G401 (cell line): ENCODE measurements around the gene HS1BP3. TPM values are rescaled to one million over a fixed set of nuclear protein-coding genes. Genes with fewer than 3 reads are reported as not detected.

Experiments
- DNase-seq: peaks from one replicate; pipeline ENCODE4 v3.0.0-alpha.2; 2015; ENCODE audit warnings: low spot score
- in situ Hi-C: cut with HindIII; loops from 2 replicates; pipeline ENCODE4 v1.10.0; 2016; ENCODE audit warnings: low sequenced_read_pairs, mixed read lengths
- total RNA-seq: library from RNA; depleted of rRNA; stranded (reverse); fragments of >200 nt; shearing (Covaris generic); gene quantifications from 2 replicates; pipeline ENCODE4 v1.2.3, GENCODE V29; 2014

HS1BP3 gene
- total RNA-seq, 1 experiment from 2014 or later = 53.7 TPM

DNA sequence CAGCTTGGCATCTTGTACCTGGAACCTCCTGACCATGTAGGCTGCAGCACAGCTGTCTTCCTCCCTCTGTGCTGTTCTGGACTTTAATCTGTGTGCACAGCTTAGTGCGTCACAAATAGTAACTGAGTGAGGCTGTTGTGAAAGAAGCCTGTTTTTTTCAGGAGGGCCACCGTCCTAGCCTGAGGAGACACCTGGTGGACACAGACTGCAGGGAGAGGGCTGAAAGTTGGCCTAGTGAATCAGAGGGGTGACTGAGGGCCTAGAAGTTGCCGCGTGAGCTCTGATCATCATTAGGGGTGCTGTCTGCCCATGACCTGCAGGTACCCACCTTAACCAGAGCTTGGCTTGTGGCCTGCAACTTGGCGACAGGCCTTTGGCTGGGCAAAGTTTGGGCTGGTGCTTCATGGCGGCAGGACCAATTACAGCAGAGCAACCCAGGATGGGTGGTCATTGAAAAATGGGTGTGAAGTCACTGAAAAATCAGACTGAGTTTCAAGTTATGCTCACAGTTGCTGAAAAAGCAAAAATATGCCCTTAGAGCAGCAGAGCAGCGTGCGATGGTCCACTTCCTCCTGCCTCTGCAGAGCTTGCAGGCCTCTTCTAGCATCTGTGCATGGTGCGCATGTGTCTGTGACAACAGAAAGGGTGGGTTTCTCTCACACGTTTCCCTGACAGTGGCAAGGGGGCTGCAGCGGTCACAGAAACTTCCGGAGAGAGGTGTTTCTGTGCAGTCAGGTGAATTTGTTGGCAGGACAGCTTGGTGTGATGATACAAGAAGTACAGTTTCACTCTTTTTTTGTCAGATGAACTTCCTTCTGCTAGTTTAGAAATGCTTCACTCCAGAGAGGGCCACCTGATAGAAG, 25.7 kb upstream of the HS1BP3 start:
- in situ Hi-C loops = loop anchor here (25.0 kb wide), 1 partner anchor 286 kb away; no protein-coding TSS in a partner anchor

DNA sequence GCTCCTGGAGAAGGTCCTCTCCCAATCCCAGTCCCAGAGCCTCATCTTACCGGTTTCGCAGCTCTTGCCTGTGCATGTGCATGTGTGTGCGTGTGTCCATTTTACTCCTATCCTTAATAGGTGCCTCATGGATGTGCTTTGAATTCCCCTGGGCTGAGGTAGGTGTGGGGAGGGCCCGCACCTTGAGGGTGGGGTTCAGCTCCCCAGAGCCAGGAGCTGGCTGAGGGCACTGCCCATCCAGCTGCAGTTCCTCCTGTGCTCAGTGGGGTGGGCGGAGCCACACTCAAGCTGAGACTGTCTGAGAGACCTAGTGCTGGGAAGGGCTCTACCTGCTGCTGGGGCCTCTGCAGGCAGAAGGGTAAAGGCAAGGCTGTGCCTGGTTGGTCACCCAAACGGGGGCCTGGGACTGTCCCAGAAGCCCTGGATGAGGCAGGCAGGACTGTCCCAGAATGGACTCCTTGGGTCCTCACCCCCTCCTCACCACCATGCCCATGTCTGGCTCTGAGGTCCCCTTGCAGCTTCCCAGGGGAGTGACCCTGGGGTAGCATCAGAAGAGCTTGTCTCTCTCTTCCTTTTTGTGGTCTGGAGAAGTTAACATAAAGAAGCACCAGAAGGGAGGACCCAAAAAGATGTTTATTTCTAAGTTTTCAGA, 24.9 kb upstream of the HS1BP3 start:
- DNase-seq = no peak
- in situ Hi-C loops = loop anchor here (25.0 kb wide), 1 partner anchor 286 kb away; no protein-coding TSS in a partner anchor

More for the DNA sequence above, 25.7 kb upstream of the HS1BP3 start:
- DNase-seq = no peak

DNA sequence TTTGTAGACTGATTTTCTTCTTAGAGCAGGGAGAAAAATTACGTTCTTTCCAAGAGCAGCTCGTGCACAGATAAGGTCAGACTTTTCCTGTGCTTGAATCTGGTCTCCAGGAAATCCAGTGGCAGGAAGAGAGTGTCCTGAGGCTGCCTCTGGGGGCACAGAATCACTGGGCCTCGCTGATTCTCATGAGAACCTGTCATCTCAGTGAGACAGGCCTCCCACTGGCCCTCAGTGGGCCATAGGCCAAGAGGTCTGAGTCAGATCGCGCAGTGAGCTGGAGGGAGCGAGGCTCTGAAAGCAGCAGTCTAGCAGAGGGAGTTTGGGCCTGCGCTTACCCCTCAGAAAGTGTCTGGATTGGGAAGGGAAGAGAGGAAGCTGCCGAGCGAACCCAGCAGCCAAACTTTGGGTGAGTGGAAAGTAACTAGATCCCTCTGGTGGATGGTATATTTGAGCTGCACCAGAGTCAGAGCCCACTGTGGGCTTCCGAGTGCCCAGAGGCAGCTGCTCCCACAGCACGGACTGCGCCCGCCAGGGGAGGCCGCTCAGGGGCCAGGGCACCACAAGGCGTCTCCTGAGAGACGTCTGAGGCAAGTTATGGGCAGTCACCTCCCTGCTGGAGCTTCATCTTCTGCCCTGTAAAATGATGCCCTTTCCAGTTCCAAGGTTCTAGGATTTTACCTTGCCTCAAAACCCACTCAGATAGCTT, 24.2 kb upstream of the HS1BP3 start:
- no peak for DNase-seq
- in situ Hi-C loops = loop anchor here (25.0 kb wide), 1 partner anchor 287 kb away; no protein-coding TSS in a partner anchor

DNA sequence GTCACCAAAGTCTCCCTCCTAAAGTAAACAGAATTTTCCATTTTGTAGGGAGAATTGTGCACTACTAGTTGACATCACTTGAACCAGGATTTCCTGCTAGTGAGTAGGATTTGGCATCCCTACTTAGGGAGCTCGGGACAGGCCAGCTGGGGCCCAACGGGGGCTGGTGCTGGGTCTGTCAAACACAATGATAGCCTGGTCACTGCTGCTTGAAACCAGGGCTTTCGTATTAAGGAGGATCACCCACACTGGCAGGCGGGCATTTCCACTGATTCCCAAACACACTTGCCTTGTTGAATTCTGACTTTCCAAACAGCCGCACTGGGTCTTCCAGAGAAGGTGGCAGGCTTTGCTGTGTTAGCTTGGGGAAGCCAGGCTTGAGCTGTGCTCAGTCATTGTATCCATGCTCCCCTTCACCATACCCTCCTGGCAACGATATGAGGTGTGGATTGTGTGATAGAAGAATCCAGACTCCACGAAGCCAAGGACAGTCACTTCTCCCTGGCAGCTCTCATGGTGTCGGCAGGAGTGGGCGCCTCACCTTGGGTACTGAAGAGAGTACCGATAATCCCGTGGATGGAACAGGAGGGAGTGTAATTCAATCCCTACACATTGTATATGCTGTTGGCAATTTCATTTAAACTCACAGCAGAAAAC, 23.5 kb upstream of the HS1BP3 start:
- in situ Hi-C loops = no loop called here
- no peak for DNase-seq

DNA sequence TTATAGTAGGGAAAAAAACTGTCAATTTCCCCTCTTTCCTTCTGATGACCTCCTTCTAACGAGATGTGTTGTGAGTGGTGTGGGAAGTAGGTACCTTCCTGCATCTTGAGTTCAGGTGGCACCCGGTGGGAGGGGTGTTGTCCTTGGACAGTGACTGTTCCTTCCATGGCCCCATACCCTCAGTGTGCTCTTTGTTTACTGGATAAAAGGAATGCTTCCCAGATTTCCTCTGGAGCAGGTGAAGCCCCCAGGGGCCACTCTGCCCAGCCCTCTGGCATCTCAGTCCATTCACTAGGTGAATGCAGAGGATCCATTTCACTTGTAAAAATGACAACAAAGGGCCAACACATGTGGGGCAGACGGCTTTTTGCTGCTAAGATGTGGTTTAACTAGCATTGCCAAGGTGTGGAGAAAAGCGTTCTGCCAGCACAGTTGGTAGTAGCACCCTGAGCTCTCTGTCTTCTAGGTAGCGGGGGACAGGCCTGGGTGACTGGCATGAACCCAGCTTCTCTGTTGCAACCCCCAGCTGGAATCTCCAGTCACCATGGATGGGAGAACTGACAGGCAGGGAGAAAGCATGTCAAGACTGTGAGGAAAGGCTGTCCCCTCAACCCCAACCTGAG, 22.9 kb upstream of the HS1BP3 start:
- in situ Hi-C loops = no loop called here
- DNase-seq = no peak

DNA sequence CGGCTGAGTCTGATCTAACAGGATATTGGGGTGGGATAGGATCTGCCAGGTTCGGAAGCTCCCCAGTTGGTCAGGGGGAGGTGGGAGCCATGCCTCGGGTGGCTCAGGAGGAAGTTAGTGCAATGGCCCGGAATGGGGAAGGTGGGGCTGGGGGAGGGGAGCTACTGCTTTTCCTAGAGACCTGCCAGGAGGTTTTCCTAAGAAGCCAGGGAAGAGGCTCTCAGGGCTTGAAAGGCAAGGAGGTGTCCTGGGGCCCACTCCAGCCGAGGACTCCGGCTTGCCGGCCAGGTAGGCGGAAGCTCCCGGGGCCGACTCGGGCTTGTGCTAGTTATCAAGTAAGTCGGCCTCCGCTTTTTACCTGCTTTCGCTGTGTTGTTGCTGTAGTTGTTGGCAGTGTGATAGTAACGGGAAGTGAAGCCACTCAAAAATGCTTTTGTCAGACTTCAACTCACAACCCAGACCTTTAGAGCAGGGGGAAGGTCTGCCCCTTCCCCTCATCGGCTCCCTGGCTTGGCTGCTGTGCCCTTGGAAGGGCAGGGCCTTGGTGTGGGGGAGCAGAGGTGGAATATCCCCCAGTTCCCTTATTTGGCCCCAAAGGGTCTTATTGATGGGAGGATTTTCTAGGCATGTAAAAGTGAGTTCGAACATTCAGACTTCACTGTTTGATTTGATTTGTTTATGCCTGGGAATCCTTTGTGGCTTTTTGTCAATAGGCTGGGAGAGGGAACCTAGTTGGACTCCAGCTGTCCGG, 21.5 kb upstream of the HS1BP3 start:
- in situ Hi-C loops = no loop called here
- no peak for DNase-seq

DNA sequence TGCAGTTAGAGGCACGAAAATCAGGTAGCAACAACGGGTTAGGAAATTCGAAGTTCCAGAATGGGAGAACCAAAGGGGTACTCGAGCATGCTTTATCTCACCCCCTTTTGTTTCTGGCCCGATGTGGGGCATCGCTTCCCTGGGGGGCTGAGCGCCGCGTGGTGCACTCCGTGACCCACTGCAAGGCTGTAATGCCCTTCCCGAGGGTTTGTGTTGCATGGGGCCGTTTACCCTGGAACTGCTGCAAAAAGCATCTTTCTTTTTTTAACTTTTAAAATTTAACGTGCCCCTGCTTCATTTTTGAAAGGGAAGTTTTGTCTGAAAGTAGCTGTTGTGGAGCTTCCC, 20.8 kb upstream of the HS1BP3 start:
- in situ Hi-C loops = no loop called here
- DNase-seq = no peak

DNA sequence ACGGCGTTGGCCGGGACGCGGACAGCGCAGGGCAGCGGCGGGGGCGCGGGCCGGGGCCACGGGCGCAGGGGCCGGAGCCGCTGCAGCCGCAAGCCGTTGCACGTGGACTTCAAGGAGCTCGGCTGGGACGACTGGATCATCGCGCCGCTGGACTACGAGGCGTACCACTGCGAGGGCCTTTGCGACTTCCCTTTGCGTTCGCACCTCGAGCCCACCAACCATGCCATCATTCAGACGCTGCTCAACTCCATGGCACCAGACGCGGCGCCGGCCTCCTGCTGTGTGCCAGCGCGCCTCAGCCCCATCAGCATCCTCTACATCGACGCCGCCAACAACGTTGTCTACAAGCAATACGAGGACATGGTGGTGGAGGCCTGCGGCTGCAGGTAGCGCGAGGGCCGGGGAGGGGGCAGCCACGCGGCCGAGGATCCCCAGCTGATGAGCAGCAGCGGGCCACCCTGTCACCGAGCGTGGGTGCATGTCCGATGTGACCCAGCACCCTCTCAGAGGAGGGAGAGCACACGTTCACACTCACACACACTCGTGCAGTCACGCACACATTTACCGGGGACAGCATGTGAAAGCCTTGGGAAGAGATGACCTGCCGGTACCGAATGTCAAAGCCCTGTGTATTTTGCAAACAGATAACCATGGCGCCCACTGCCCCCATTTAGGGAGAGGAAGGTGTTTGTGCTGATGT, 20.3 kb upstream of the HS1BP3 start:
- in situ Hi-C loops = no loop called here
- no peak for DNase-seq

DNA sequence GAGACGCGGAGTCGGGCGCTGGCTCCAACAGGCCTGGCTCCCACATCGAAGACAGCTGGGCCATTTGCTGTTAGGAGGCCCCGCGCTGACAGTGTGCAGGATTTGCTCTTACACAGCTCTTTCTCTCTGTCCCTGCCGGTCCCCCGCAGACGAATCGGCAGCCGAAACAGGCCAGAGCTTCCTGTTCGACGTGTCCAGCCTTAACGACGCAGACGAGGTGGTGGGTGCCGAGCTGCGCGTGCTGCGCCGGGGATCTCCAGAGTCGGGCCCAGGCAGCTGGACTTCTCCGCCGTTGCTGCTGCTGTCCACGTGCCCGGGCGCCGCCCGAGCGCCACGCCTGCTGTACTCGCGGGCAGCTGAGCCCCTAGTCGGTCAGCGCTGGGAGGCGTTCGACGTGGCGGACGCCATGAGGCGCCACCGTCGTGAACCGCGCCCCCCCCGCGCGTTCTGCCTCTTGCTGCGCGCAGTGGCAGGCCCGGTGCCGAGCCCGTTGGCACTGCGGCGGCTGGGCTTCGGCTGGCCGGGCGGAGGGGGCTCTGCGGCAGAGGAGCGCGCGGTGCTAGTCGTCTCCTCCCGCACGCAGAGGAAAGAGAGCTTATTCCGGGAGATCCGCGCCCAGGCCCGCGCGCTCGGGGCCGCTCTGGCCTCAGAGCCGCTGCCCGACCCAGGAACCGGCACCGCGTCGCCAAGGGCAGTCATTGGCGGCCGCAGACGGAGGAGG, 19.6 kb upstream of the HS1BP3 start:
- in situ Hi-C loops = no loop called here
- no peak for DNase-seq

DNA sequence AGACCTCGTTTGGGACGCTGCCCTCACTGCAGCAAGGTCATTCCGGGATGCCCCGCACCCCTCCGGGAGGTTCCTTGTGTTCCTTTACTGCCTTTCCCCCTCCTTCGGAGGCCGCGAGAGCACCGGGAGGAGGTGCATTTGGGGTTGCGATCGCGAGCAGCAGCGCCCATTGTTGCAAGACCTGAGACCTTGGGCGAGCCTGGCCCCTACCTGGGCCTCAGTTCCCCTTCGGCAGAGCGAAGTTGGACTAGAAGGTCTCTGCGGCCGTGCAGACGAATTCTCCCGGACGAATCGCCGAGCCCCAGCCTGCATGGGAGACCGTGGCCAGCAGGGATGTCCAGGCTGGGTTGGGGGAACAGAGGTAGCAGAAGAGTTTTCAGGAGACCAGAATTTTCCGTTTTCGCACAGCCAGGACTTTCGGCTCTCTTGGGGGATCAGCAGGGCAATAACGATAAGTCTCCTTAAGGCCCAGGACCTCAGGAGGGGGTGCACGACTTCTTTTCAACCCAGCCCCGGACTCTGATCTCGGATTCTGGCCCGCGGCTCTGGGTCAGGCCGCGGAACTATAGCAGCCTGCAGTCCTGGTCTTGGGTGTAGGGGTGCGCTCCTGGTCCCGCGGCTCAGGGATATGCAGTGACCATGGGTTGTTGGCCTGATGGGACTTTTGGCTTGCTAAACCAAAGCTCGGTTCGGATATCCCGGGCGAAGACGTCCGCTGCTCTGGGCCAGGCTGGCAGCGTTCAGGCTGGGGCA, 18.8 kb upstream of the HS1BP3 start:
- in situ Hi-C loops = no loop called here

DNA sequence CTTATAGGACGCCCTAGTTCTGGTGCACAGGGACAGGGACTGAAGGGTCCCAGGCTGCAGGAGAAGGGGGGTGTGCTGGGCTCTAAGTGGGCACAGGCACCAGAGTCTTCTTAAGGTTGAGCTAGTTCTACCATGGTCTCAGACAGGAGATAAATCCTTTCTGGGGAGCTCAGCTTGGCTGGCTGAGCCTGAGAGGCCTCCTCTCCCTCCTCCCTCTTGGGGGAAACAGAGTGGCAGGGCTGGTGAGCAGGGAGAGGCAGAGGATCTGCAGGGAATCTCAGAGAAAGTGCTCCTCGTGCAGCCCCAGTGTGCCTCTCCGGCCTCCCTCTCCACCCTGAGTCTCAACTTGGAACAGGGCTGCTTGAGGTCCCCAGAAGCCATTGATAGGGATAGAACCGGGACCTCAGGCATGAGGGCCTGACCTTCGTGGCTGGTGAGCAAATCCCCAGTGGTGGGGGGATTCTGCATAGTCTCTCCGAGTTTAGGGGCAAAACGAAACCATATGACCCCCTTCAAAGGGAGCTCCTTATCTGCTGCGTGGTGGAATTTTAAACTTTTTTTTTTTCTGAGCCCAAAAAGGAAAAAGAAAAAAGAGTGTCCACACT, 18.1 kb upstream of the HS1BP3 start:
- no peak for DNase-seq
- in situ Hi-C loops = no loop called here

More for the DNA sequence above, 18.8 kb upstream of the HS1BP3 start:
- no peak for DNase-seq

DNA sequence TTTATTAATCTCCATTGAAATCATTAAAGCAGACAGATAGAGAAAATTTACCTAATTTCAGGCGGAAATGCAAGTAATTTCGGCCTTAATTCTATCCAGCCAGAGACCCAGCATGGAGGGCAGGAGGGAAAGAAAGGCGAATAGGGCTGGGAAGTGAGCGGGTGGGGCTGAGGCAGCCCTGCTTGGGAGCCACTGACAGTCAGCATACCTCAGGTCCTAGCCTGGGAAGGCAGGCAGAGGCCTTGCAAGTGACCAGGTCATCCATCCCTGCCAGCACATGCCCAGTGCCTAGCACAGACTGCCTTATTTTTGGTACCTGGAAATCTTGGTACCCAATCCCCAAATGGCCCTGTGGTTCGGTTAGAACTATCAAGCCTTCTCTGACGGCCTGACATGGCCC, 17.6 kb upstream of the HS1BP3 start:
- no peak for DNase-seq
- in situ Hi-C loops = no loop called here

DNA sequence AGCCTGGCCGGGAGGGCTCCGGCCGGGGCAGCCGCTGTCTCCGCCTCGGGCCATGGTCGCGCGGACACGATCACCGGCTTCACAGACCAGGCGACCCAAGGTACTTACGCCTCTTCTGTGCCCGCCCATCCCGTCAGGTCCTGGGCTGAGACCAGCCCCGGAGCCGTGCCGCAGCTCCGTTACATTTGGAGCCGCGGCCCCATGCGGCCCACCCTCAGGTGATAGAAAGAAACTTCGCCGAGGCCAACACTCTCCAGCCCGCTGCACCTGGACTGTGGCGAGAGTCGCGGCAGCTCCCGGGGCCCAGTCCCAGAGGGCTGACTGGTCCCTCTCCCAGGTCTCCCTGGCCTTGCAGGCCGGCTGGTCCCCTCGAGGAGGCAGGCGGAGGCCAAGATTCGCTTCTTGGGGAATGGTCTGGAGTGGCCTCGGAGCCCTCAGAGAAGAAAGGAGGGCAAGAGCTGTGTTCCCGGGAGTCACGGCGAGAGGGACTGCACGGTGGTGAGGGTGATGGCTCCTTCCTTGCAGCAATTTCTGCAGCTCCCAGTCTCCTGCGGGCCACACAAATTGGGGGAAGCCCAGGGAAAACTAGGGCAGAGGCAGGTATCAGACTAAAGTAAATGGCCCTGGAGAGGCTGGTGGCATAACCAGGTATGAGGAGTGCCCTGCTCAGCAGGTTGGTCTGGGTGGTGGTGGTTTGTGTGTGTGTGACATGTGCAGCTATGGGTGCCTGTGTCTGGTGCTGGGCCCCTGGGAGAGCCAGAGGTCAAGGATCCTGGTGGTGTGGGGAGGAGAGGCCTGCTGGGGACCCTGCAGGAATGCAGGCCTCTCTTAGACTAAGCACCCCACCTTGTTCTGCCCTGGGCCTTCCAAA, 16.9 kb upstream of the HS1BP3 start:
- in situ Hi-C loops = no loop called here

DNA sequence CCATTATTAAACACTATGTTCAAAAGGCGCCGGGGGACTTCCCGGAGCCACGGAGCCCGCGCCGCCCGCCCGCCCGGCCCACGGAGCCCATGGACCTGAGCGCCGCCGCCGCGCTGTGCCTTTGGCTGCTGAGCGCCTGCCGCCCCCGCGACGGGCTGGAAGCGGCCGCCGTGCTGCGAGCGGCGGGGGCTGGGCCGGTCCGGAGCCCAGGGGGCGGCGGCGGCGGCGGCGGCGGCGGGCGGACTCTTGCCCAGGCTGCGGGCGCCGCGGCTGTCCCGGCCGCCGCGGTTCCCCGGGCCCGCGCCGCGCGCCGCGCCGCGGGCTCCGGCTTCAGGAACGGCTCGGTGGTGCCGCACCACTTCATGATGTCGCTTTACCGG, 16.2 kb upstream of the HS1BP3 start:
- in situ Hi-C loops = no loop called here
- no peak for DNase-seq

More for the DNA sequence above, 16.9 kb upstream of the HS1BP3 start:
- no peak for DNase-seq
